ENCODE data around the gene IMMP2L.
"Not testable (repeated sequence)": the region's sequence is repeated elsewhere in the genome, so short reads cannot be mapped to it uniquely, and the experiment has no call there.

Gene IMMP2L

GRCh38 chr7:110988348-110988747, 573.9 kb downstream of the IMMP2L start:
- DNase-seq (ENCODE audit: low spot score) = no peak

- no peak for DNase-seq (ENCODE audit: low spot score)
Measured at GRCh38 chr7:110987127-110987693, 575.1 kb downstream of the IMMP2L start.

- no peak for DNase-seq (ENCODE audit: low spot score)
Measured at GRCh38 chr7:110983822-110984456, 578.4 kb downstream of the IMMP2L start.

- no peak for DNase-seq (ENCODE audit: low spot score)
Measured at GRCh38 chr7:110977127-110977737, 585.1 kb downstream of the IMMP2L start.

DNA sequence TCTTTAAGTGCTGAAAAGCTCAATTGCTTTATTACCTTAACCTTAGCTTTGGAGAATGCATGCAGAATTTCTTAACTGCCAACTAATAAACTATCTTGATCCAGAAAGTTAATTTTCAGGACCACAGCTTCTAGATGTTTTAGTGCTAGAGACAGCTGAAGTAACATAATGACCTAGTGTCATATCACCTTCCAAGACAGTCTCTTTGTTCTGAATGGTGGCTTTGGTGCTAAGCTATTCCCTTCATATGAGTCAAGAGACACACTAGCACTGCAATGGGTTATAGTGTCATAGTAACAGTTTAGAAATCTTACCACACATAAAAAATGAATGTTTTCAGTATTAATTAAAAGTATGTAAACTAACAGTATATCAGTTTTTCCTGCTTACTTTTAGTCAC, 586.8 kb downstream of the IMMP2L start:
- no peak for DNase-seq (ENCODE audit: low spot score)

DNA sequence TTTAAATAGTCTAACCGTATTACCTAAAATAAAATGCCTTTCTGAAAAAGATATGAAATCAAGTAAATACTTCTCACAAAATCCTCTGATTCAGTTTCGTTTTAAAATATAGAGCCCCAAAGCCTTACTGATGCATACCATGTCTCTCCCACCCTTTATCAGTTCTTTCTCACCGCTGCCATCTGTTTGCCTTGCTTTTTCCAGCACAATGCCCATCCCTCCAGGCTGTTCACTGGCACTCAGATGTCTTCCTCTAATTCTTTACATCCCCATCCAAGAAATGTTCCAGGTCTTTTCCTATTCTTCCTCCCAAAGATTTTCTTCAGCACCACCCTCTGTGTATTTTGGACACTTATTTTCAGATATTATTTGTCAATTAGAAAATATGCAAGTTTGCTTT, 587.9 kb downstream of the IMMP2L start:
- DNase-seq (ENCODE audit: low spot score) = no peak

GRCh38 chr7:110973196-110973990, 588.9 kb downstream of the IMMP2L start:
- no peak for DNase-seq (ENCODE audit: low spot score)

DNA sequence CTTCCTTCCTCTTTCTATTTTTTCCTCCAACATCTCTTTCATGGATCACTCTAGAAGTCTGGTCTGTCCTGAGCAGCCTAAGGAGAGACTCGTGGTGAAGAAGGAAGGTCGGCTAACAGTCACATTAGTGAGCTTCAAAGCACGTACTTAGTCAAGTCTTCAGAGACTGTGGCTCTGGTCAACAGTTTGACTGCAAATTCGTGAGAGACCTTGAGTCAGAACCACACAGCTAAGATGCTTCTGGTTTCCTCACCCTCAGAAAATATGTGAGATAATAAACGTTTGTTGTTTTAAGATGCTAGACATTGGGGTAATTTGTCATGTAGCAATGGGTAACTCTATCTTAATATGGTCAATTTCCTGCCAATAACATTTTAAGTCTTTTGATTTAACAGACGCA, 597.5 kb downstream of the IMMP2L start:
- DNase-seq (ENCODE audit: low spot score) = no peak

GRCh38 chr7:110962826-110963225, 599.5 kb downstream of the IMMP2L start:
- DNase-seq (ENCODE audit: low spot score) = no peak

DNA sequence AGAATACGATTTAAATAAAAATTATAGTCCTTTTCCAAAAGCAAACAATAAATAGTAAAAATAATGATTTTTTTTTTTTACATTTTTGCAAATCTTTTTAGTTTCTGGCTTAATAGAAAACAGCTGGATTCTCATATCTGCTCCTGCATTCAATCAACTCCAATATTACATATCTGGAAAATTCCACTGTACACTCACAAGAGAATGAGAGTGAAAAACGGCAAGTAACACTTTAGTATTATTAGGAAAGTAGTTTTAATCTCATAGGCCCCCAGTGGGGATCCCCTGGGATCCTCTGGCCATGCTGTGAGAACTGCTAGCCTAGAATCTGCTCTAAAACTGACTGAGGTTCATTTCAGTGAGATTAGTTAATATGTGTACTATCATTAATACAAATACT, 599.9 kb downstream of the IMMP2L start:
- no peak for DNase-seq (ENCODE audit: low spot score)

- DNase-seq (ENCODE audit: low spot score) = no peak
Measured at GRCh38 chr7:110960811-110961210, 601.5 kb downstream of the IMMP2L start.

GRCh38 chr7:110948280-110948679, 614.0 kb downstream of the IMMP2L start:
- DNase-seq (ENCODE audit: low spot score) = no peak

GRCh38 chr7:110947408-110947807, 614.9 kb downstream of the IMMP2L start:
- no peak for DNase-seq (ENCODE audit: low spot score)

DNA sequence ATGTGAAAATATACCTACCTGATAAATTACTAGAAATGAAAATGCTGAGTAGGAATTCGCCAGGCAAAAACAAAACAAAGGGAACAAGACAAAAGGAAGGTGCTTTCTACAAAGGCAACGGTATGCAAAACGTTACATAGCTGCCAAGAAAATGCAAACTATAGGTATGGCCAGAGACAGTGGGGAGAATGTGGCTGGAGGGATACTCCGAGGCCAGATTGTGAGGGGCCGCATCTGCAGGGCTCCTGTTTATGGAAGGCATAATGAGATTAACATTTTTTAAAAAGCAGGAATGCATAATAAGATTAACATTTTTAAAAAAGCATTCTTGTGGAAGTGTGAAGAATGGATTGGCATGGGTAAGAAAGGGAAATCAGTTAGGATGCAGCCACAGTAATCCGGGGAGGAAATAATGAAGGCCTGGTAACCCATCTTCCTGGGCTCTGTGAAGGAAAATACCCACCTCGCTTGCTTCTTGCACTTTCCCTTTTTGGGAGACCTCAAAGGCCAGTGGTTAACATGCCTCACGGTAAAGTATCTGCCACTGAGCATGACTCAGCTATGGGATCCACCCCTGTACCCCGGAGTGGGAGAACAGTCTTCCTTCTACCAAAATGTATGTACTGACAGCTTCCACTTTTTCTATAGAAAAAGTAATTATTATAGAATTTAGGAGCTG, 617.2 kb downstream of the IMMP2L start:
- no peak for DNase-seq (ENCODE audit: low spot score)

- no peak for DNase-seq (ENCODE audit: low spot score)
Measured at GRCh38 chr7:110944448-110944847, 617.8 kb downstream of the IMMP2L start.

GRCh38 chr7:110943701-110944345, 618.5 kb downstream of the IMMP2L start:
- no peak for DNase-seq (ENCODE audit: low spot score)

- no peak for DNase-seq (ENCODE audit: low spot score)
Measured at GRCh38 chr7:110941385-110941784, 620.9 kb downstream of the IMMP2L start.

DNA sequence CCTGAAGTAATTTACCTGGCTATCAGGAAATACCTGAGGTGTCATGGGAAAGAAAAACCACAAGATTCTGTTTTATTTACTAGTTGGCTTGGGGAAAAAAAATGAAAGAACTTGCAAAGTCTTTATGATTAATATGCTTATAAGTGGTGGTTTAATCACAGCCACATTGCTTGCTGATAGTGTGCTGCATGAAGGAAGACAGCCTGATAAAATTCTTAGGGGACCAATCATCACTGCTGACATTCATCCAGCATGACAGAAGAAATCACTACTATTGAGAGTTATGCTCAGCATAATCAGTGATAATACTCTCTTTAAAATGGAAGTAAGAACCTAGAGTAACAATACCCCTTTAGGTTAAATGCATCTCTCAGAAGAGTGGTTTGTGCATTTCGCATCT, 621.5 kb downstream of the IMMP2L start:
- no peak for DNase-seq (ENCODE audit: low spot score)

GRCh38 chr7:110938165-110938564, 624.1 kb downstream of the IMMP2L start:
- no peak for DNase-seq (ENCODE audit: low spot score)

GRCh38 chr7:110936665-110937064, 625.6 kb downstream of the IMMP2L start:
- not testable (repeated sequence) for DNase-seq (ENCODE audit: low spot score)

DNA sequence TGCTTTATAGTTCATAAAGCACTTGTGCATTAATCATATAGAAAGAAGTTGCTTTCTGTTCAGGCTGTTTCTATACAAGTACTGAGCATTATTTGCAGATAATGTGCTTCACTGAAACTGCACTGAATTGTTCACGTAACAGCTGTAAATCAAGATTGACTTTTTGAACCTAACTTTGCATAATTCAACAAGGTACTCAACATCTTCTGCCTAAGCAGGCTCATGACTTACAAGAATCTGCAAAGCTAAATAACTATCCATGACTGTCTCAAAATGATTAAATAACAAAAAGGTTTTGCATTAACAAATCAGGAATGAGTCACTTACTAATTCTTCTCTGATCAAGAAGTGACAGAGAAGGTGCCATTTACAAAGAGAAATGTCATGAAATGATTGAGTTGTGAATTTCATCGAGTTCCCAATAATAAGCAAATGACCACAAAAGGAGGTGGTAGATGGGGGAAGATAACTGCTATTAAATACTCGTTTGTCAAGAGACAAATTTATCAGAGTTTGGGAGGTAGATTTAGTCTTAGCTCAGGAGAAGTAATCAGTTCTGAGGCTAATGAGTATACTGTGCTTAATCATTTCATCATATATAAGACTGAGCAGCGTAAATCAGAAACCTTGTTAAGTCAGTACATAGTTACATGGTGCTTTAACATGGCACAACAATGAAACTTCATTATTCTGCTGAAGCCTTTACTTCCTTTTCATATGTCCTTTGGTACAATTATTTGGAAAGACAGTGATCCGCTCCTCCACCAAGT, 632.6 kb downstream of the IMMP2L start:
- DNase-seq (ENCODE audit: low spot score) = no peak
